ENCODE measurements around the gene FMO2. TPM values are rescaled to one million over a fixed set of nuclear protein-coding genes. Genes with fewer than 3 reads are reported as not detected.

The FMO2 gene
- total RNA-seq, 1 experiment from 2014 or later: not detected

GRCh38 chr1:171158551-171158950 lies 26.5 kb upstream of the FMO2 start:
- DNase-seq: no peak
- Histone ChIP-seq H3K4me1 (peaks cover 35% of the 10 kb centered on the region), H3K36me3 (ENCODE audit: control insufficient read depth, insufficient read depth, low read length) (no peaks in the 10 kb centered on the region), H3K4me3 (ENCODE audit: low read depth, low read length) (no peak overlapping the region), H3K9me3 (no peaks in the 10 kb centered on the region), H3K27me3 (replicated peaks; ENCODE audit: control insufficient read depth, insufficient read depth, low read length) (no peaks in the 10 kb centered on the region)
- intact Hi-C loops (cut with micrococcal nuclease; ENCODE audit: unreplicated experiment): no loop called here
- H3K9me3 Mint-ChIP-seq (ENCODE audit: unreplicated experiment): peaks cover 10% of the 10 kb centered on the region
- CTCF ChIA-PET: interaction anchor here (0.6 kb wide), 1 partner anchor 14 kb away, joined by 3 read pairs; no protein-coding TSS in a partner anchor
- no TSS peak for BruUV-seq (replicated peaks)
- no peak overlapping the region for H3K4me3 Mint-ChIP-seq (ENCODE audit: unreplicated experiment)
- H3K36me3 Mint-ChIP-seq (ENCODE audit: insufficient read depth, unreplicated experiment): no peaks in the 10 kb centered on the region
- no peak for TF ChIP-seq CTCF (IDR thresholded peaks at IDR 0.05; ENCODE audit: insufficient read depth in 1 of 2, low read depth in 1 of 2, low read length in 1 of 2, severe bottlenecking in 1 of 2, unreplicated experiment in 1 of 2)
- H3K4me1 Mint-ChIP-seq (ENCODE audit: low read depth, unreplicated experiment): peaks cover 29% of the 10 kb centered on the region
- no peaks in the 10 kb centered on the region for H3K27me3 Mint-ChIP-seq (ENCODE audit: insufficient read depth, unreplicated experiment)
- H3K27ac Mint-ChIP-seq (ENCODE audit: unreplicated experiment): no peak overlapping the region
- POLR2A ChIA-PET: no interaction called here

GRCh38 chr1:171159148-171159547 lies 26.0 kb upstream of the FMO2 start:
- POLR2A ChIA-PET: no interaction called here
- H3K27me3 ChIP-seq (replicated peaks; ENCODE audit: control insufficient read depth, insufficient read depth, low read length): no peaks in the 10 kb centered on the region
- no peaks in the 10 kb centered on the region for H3K36me3 ChIP-seq (ENCODE audit: control insufficient read depth, insufficient read depth, low read length)
- BruUV-seq (replicated peaks): no TSS peak
- H3K27me3 Mint-ChIP-seq (ENCODE audit: insufficient read depth, unreplicated experiment): no peaks in the 10 kb centered on the region
- TF ChIP-seq CTCF (IDR thresholded peaks at IDR 0.05; ENCODE audit: insufficient read depth in 1 of 2, low read depth in 1 of 2, low read length in 1 of 2, severe bottlenecking in 1 of 2, unreplicated experiment in 1 of 2): no peak
- H3K4me3 ChIP-seq (ENCODE audit: low read depth, low read length): no peak overlapping the region
- intact Hi-C loops (cut with micrococcal nuclease; ENCODE audit: unreplicated experiment): no loop called here
- no peak for DNase-seq
- H3K9me3 Mint-ChIP-seq (ENCODE audit: unreplicated experiment): peaks cover 10% of the 10 kb centered on the region
- no peak overlapping the region for H3K27ac Mint-ChIP-seq (ENCODE audit: unreplicated experiment)
- H3K36me3 Mint-ChIP-seq (ENCODE audit: insufficient read depth, unreplicated experiment): no peaks in the 10 kb centered on the region
- H3K4me1 Mint-ChIP-seq (ENCODE audit: low read depth, unreplicated experiment): peaks cover 29% of the 10 kb centered on the region
- H3K9me3 ChIP-seq: no peaks in the 10 kb centered on the region
- no peak overlapping the region for H3K4me3 Mint-ChIP-seq (ENCODE audit: unreplicated experiment)
- CTCF ChIA-PET: no interaction called here
- peaks cover 35% of the 10 kb centered on the region for H3K4me1 ChIP-seq

GRCh38 chr1:171160211-171160610 lies 24.9 kb upstream of the FMO2 start:
- H3K27me3 ChIP-seq (replicated peaks; ENCODE audit: control insufficient read depth, insufficient read depth, low read length): no peaks in the 10 kb centered on the region
- no peak for TF ChIP-seq CTCF (IDR thresholded peaks at IDR 0.05; ENCODE audit: insufficient read depth in 1 of 2, low read depth in 1 of 2, low read length in 1 of 2, severe bottlenecking in 1 of 2, unreplicated experiment in 1 of 2)
- no peak overlapping the region for H3K4me3 ChIP-seq (ENCODE audit: low read depth, low read length)
- H3K4me1 Mint-ChIP-seq (ENCODE audit: low read depth, unreplicated experiment): peaks cover 29% of the 10 kb centered on the region
- H3K4me1 ChIP-seq: peaks cover 35% of the 10 kb centered on the region
- DNase-seq: peak; percentile 54 to 56
- H3K36me3 Mint-ChIP-seq (ENCODE audit: insufficient read depth, unreplicated experiment): no peaks in the 10 kb centered on the region
- intact Hi-C loops (cut with micrococcal nuclease; ENCODE audit: unreplicated experiment): loop anchor here (1.0 to 2.0 kb wide), 2 partner anchors 28 to 51 kb away; no protein-coding TSS in a partner anchor
- CTCF ChIA-PET: interaction anchor here (1.2 kb wide), 1 partner anchor 153 kb away, joined by 4 read pairs; no protein-coding TSS in a partner anchor
- peak overlapping the region; percentile 88 for H3K27ac Mint-ChIP-seq (ENCODE audit: unreplicated experiment)
- H3K27me3 Mint-ChIP-seq (ENCODE audit: insufficient read depth, unreplicated experiment): no peaks in the 10 kb centered on the region
- POLR2A ChIA-PET: interaction anchor here (0.6 kb wide), 1 partner anchor 472 kb away, joined by 10 read pairs; no protein-coding TSS in a partner anchor
- BruUV-seq (replicated peaks): no TSS peak
- H3K9me3 ChIP-seq: no peaks in the 10 kb centered on the region
- peak overlapping the region; percentile 54 for H3K4me3 Mint-ChIP-seq (ENCODE audit: unreplicated experiment)
- H3K36me3 ChIP-seq (ENCODE audit: control insufficient read depth, insufficient read depth, low read length): no peaks in the 10 kb centered on the region
- peaks cover 10% of the 10 kb centered on the region for H3K9me3 Mint-ChIP-seq (ENCODE audit: unreplicated experiment)
